WTC11 (cell line): ENCODE data around the gene SPATA22.
"Not testable (repeated sequence)": the region's sequence is repeated elsewhere in the genome, so short reads cannot be mapped to it uniquely, and the experiment has no call there.

Experiments used
- CREB1 ChIP-seq: sonication (generic); formaldehyde crosslinking; IDR thresholded peaks from 2 replicates; pipeline ENCODE4 v1.8.0; 2023; ENCODE audit warnings: mild to moderate bottlenecking, missing genetic modification reagents
- CREM ChIP-seq: sonication (generic); formaldehyde crosslinking; IDR thresholded peaks from 2 replicates; pipeline ENCODE4 v1.8.1; 2022; ENCODE audit warnings: mild to moderate bottlenecking, missing genetic modification reagents, moderate library complexity
- FOXP1 ChIP-seq: sonication (generic); formaldehyde crosslinking; IDR thresholded peaks from 2 replicates; pipeline ENCODE4 v1.8.0; 2022; ENCODE audit warnings: missing genetic modification reagents, mild to moderate bottlenecking, moderate library complexity, borderline replicate concordance
- JUN ChIP-seq: sonication (generic); formaldehyde crosslinking; IDR thresholded peaks from 2 replicates; pipeline ENCODE4 v1.8.0; 2023; ENCODE audit warnings: mild to moderate bottlenecking, missing genetic modification reagents
- MYBL2 ChIP-seq: sonication (generic); formaldehyde crosslinking; IDR thresholded peaks from 2 replicates; pipeline ENCODE4 v1.8.1; 2023; ENCODE audit warnings: mild to moderate bottlenecking, moderate library complexity, missing genetic modification reagents
- NR2C2 ChIP-seq: sonication (generic); formaldehyde crosslinking; IDR thresholded peaks from 2 replicates; pipeline ENCODE4 v1.8.0; 2022; ENCODE audit warnings: mild to moderate bottlenecking, missing genetic modification reagents
- PRRX2 ChIP-seq: fragments of 250-450 bp; sonication (Bioruptor Pico); IDR thresholded peaks from 2 replicates; pipeline ENCODE4 v1.8.0; 2021; ENCODE audit warnings: mild to moderate bottlenecking
- TF ChIP-seq, protein P1 (sequence below): sonication (generic); formaldehyde crosslinking; IDR thresholded peaks from 2 replicates; pipeline ENCODE4 v1.8.1; 2022; ENCODE audit warnings: missing genetic modification reagents, borderline replicate concordance
- TF ChIP-seq, protein P2 (sequence below): fragments of 250-450 bp; sonication (Bioruptor Pico); IDR thresholded peaks from 2 replicates; pipeline ENCODE4 v2.1.2; 2022; ENCODE audit warnings: mild to moderate bottlenecking, moderate library complexity
- TF ChIP-seq, protein P3 (sequence below): sonication (generic); formaldehyde crosslinking; conservative IDR thresholded peaks from 2 replicates; pipeline ENCODE4 v1.8.1; 2022; ENCODE audit warnings: mild to moderate bottlenecking, missing genetic modification reagents
- TF ChIP-seq, protein P4 (sequence below): fragments of 200-600 bp; IDR thresholded peaks from 2 replicates; pipeline ENCODE4 v1.8.0; 2022; ENCODE audit warnings: antibody characterized with exemption
- TF ChIP-seq, protein P5 (sequence below): sonication (generic); formaldehyde crosslinking; IDR thresholded peaks from 2 replicates; pipeline ENCODE4 v1.8.0; 2023; ENCODE audit warnings: mild to moderate bottlenecking, missing genetic modification reagents
- TF ChIP-seq, protein P6 (sequence below): sonication (generic); formaldehyde crosslinking; IDR thresholded peaks from 2 replicates; pipeline ENCODE4 v1.8.0; 2022; ENCODE audit warnings: mild to moderate bottlenecking, missing genetic modification reagents

DNA sequence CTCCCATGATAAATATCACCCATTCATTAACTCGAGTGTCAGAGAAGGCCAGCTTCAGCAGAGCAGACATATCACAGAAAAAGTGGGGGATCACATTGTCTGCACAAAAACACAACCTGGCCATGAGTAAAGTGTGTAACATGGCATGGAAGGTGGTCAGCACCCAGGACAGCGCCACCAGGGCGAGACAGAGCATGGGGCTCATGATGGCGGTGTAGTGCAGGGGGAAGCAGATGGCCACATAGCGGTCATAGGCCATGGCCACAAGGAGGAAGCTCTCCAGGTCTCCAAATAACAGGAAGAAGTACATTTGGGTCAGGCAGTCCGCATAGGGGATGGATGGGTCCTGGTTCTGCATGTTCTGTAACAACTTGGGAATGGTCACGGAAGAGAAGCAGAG, 73.8 kb downstream of the SPATA22 start:
- TF ChIP-seq, protein P1, sequence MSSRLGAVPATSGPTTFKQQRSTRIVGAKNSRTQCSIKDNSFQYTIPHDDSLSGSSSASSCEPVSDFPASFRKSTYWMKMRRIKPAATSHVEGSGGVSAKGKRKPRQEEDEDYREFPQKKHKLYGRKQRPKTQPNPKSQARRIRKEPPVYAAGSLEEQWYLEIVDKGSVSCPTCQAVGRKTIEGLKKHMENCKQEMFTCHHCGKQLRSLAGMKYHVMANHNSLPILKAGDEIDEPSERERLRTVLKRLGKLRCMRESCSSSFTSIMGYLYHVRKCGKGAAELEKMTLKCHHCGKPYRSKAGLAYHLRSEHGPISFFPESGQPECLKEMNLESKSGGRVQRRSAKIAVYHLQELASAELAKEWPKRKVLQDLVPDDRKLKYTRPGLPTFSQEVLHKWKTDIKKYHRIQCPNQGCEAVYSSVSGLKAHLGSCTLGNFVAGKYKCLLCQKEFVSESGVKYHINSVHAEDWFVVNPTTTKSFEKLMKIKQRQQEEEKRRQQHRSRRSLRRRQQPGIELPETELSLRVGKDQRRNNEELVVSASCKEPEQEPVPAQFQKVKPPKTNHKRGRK (CRISPR knock-in tag) = not testable (repeated sequence)
- TF ChIP-seq, protein P2, sequence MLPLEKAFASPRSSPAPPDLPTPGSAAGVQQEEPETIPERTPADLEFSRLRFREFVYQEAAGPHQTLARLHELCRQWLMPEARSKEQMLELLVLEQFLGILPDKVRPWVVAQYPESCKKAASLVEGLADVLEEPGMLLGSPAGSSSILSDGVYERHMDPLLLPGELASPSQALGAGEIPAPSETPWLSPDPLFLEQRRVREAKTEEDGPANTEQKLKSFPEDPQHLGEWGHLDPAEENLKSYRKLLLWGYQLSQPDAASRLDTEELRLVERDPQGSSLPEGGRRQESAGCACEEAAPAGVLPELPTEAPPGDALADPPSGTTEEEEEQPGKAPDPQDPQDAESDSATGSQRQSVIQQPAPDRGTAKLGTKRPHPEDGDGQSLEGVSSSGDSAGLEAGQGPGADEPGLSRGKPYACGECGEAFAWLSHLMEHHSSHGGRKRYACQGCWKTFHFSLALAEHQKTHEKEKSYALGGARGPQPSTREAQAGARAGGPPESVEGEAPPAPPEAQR = not testable (repeated sequence)
- TF ChIP-seq, protein P3, sequence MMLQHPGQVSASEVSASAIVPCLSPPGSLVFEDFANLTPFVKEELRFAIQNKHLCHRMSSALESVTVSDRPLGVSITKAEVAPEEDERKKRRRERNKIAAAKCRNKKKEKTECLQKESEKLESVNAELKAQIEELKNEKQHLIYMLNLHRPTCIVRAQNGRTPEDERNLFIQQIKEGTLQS (CRISPR knock-in tag) = not testable (repeated sequence)
- TF ChIP-seq, protein P4, sequence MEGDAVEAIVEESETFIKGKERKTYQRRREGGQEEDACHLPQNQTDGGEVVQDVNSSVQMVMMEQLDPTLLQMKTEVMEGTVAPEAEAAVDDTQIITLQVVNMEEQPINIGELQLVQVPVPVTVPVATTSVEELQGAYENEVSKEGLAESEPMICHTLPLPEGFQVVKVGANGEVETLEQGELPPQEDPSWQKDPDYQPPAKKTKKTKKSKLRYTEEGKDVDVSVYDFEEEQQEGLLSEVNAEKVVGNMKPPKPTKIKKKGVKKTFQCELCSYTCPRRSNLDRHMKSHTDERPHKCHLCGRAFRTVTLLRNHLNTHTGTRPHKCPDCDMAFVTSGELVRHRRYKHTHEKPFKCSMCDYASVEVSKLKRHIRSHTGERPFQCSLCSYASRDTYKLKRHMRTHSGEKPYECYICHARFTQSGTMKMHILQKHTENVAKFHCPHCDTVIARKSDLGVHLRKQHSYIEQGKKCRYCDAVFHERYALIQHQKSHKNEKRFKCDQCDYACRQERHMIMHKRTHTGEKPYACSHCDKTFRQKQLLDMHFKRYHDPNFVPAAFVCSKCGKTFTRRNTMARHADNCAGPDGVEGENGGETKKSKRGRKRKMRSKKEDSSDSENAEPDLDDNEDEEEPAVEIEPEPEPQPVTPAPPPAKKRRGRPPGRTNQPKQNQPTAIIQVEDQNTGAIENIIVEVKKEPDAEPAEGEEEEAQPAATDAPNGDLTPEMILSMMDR = not testable (repeated sequence)
- 0 out of 2 replicates have a peak, but pooled peaks have one; percentile 26 for TF ChIP-seq FOXP1 (CRISPR knock-in tag)
- TF ChIP-seq, protein P5, sequence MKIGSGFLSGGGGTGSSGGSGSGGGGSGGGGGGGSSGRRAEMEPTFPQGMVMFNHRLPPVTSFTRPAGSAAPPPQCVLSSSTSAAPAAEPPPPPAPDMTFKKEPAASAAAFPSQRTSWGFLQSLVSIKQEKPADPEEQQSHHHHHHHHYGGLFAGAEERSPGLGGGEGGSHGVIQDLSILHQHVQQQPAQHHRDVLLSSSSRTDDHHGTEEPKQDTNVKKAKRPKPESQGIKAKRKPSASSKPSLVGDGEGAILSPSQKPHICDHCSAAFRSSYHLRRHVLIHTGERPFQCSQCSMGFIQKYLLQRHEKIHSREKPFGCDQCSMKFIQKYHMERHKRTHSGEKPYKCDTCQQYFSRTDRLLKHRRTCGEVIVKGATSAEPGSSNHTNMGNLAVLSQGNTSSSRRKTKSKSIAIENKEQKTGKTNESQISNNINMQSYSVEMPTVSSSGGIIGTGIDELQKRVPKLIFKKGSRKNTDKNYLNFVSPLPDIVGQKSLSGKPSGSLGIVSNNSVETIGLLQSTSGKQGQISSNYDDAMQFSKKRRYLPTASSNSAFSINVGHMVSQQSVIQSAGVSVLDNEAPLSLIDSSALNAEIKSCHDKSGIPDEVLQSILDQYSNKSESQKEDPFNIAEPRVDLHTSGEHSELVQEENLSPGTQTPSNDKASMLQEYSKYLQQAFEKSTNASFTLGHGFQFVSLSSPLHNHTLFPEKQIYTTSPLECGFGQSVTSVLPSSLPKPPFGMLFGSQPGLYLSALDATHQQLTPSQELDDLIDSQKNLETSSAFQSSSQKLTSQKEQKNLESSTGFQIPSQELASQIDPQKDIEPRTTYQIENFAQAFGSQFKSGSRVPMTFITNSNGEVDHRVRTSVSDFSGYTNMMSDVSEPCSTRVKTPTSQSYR (CRISPR knock-in tag) = not testable (repeated sequence)
- not testable (repeated sequence) for TF ChIP-seq PRRX2; CREB1; JUN (CRISPR knock-in tag); NR2C2 (CRISPR knock-in tag); CREM (CRISPR knock-in tag); MYBL2 (CRISPR knock-in tag)
- TF ChIP-seq, protein P6, sequence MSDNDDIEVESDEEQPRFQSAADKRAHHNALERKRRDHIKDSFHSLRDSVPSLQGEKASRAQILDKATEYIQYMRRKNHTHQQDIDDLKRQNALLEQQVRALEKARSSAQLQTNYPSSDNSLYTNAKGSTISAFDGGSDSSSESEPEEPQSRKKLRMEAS (CRISPR knock-in tag) = not testable (repeated sequence)
